CD4-positive, alpha-beta T cell (primary cell): ENCODE measurements around the gene RBM33. TPM values are rescaled to one million over a fixed set of nuclear protein-coding genes. Genes with fewer than 3 reads are reported as not detected.

Experiments used
- ATAC-seq: fragments of 200-7000 bp; cut with Tn5 transposase; one replicate; pipeline ENCODE4 v1.10.0; 2022; ENCODE audit warnings: mild to moderate bottlenecking; ENCODE audit not compliant: poor library complexity
- CTCF ChIA-PET: fragments of 350-600 bp; sonication (Branson Sonifier 250); formaldehyde crosslinking; loops from one replicate; lab custom pipeline; 2021; ENCODE audit warnings: antibody characterized with exemption, inconsistent platforms; lab: Charles Lee
- POLR2A ChIA-PET: fragments of 350-600 bp; sonication (Branson Sonifier 250); formaldehyde crosslinking; loops from one replicate; lab custom pipeline; 2021; ENCODE audit warnings: antibody characterized with exemption, inconsistent platforms; lab: Charles Lee
- DNase-seq, 14 experiments: peaks; one replicate each; pipeline ENCODE4 v3.0.0-alpha.2; 2013 to 2020; ENCODE audit warnings: mixed read lengths in 2 of 14
- H3K27ac ChIP-seq, 2 donors: one replicate each; pipeline versions ENCODE4 v1.5.1 to v1.7.0; 2013; ENCODE audit warnings: low read length in 2 of 2, low read depth in 1 of 2, mild to moderate bottlenecking in 1 of 2
- H3K27me3 ChIP-seq, 2 experiments: 1 replicate in 1 of 2; 2 replicates in 1 of 2; pipeline versions ENCODE4 v1.6.1 to v1.7.0; 2013; ENCODE audit warnings: low read length in 2 of 2, control low read depth in 1 of 2, mild to moderate bottlenecking in 1 of 2, moderate library complexity in 1 of 2; ENCODE audit not compliant: insufficient read depth in 2 of 2, control insufficient read depth in 1 of 2
- H3K36me3 ChIP-seq: one replicate; pipeline ENCODE4 v1.6.1; 2013; ENCODE audit warnings: low read length, control low read depth; ENCODE audit not compliant: insufficient read depth
- H3K4me1 ChIP-seq: one replicate; pipeline ENCODE4 v1.6.1; 2013; ENCODE audit warnings: low read length, control low read depth; ENCODE audit not compliant: insufficient read depth
- H3K4me3 ChIP-seq: one replicate; pipeline ENCODE4 v1.5.1; 2013; ENCODE audit warnings: mild to moderate bottlenecking, low read length, moderate library complexity
- H3K9me3 ChIP-seq, 2 experiments: 1 replicate in 1 of 2; 2 replicates in 1 of 2; pipeline versions ENCODE4 v1.6.1 to v1.7.0; 2013; ENCODE audit warnings: low read length in 2 of 2, mild to moderate bottlenecking in 2 of 2, control low read depth in 1 of 2, moderate library complexity in 1 of 2; ENCODE audit not compliant: control insufficient read depth in 1 of 2, insufficient read depth in 1 of 2
- H3K27ac Mint-ChIP-seq: one replicate; pipeline ENCODE4 v1.8.0; 2020; ENCODE audit warnings: mixed read lengths
- H3K27me3 Mint-ChIP-seq: one replicate; pipeline ENCODE4 v1.8.0; 2021; ENCODE audit warnings: mixed read lengths
- H3K36me3 Mint-ChIP-seq: one replicate; pipeline ENCODE4 v1.8.0; 2021; ENCODE audit warnings: low read depth, mixed read lengths
- H3K4me1 Mint-ChIP-seq: one replicate; pipeline ENCODE4 v1.8.0; 2021; ENCODE audit warnings: low read depth, mixed read lengths
- H3K4me3 Mint-ChIP-seq: one replicate; pipeline ENCODE4 v1.8.0; 2020; ENCODE audit warnings: mild to moderate bottlenecking, mixed read lengths
- H3K9me3 Mint-ChIP-seq: one replicate; pipeline ENCODE4 v1.8.0; 2020; ENCODE audit warnings: mixed read lengths
- CTCF ChIP-seq: fragments of 200-600 bp; IDR thresholded peaks from one replicate; pipeline ENCODE4 v1.8.0; 2022; ENCODE audit warnings: antibody characterized with exemption, mild to moderate bottlenecking
- intact Hi-C, 2 experiments: fragments of 100-400 bp; cut with DNase I in 1 of 2; cut with micrococcal nuclease in 1 of 2; formaldehyde crosslinking; loops; one replicate each; pipeline versions ENCODE4 v1.15.1 to v1.9.0; 2023 to 2025; cut with DNase I, micrococcal nuclease
- total RNA-seq, 174 experiments: library from RNA in 2 of 174; stranded (reverse) in 2 of 174; gene quantifications; one replicate each; pipeline ENCODE4 v1.2.3 and lab custom pipeline; 2021 to 2026

Gene RBM33
- total RNA-seq, 2 experiments from 2014 or later, result 178 to 184 TPM

- Histone ChIP-seq H3K9me3 (no peaks in the 10 kb centered on the region), H3K27ac (no peak overlapping the region), H3K36me3 (no peaks in the 10 kb centered on the region), H3K4me1 (peaks cover 3% of the 10 kb centered on the region), H3K4me3 (no peak overlapping the region), H3K27me3 (peaks cover 5 to 10% of the 10 kb centered on the region in 2 experiments)
- Mint-ChIP-seq H3K4me1 (no peaks in the 10 kb centered on the region), H3K27ac (no peak overlapping the region), H3K27me3 (peaks cover 39% of the 10 kb centered on the region), H3K36me3 (no peaks in the 10 kb centered on the region), H3K4me3 (no peak overlapping the region), H3K9me3 (no peaks in the 10 kb centered on the region)
- intact Hi-C loops, result no loop called here
- no peak for TF ChIP-seq CTCF
- ATAC-seq, result no peak
- CTCF ChIA-PET, result no interaction called here
- no peak for DNase-seq
- POLR2A ChIA-PET, result no interaction called here
These were observed 41.1 kb upstream of the RBM33 start for GRCh38 chr7:155603205-155603857.

DNA sequence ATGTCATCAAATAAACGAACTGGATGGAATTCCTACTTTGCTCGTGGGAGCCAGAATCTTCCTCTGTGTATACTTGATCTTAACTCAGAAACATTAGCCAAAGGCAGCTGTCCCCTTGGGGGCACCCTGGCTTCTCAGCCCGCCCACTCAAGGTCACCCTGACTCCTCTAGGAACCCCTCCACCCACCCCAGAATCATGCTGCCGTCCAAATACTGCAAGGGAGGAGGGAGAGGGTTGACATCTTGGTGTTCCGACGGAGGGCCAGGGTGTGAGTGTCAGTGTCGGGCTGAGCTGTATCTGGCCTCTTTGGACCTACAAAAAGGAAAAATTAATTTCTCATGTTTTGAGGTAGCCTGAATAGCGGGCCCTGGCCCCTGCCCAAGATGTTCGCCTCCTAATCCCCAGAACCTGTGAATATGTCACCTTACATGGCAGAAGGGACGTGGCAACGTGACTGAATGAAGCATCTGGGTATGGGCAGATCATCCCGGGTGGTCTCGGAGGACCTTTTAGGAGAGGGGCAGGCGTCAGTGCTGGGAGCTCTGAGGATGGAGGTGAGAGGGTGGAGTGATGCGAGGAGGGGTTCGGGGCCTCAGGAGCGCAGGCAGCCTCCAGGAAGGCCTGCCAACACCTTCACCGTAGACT lies 40.5 kb upstream of the RBM33 start:
- Histone ChIP-seq H3K4me1 (peaks cover under 1% of the 10 kb centered on the region), H3K36me3 (no peaks in the 10 kb centered on the region), H3K27ac (no peak overlapping the region), H3K27me3 (peaks cover 5 to 10% of the 10 kb centered on the region in 2 experiments), H3K4me3 (no peak overlapping the region), H3K9me3 (no peaks in the 10 kb centered on the region)
- ChIA-PET POLR2A (no interaction called here), CTCF (no interaction called here)
- DNase-seq, result no peak
- H3K4me3 Mint-ChIP-seq, result no peak overlapping the region
- no peak for ATAC-seq
- peaks cover 32% of the 10 kb centered on the region for H3K27me3 Mint-ChIP-seq
- no peaks in the 10 kb centered on the region for H3K9me3 Mint-ChIP-seq
- H3K36me3 Mint-ChIP-seq, result no peaks in the 10 kb centered on the region
- intact Hi-C loops, result no loop called here
- no peak overlapping the region for H3K27ac Mint-ChIP-seq
- H3K4me1 Mint-ChIP-seq, result no peaks in the 10 kb centered on the region
- TF ChIP-seq CTCF, result no peak

GRCh38 chr7:155604504-155604997 lies 39.9 kb upstream of the RBM33 start:
- Mint-ChIP-seq H3K27ac (no peak overlapping the region), H3K36me3 (no peaks in the 10 kb centered on the region), H3K27me3 (peaks cover 28% of the 10 kb centered on the region), H3K4me3 (no peak overlapping the region), H3K9me3 (no peaks in the 10 kb centered on the region), H3K4me1 (no peaks in the 10 kb centered on the region)
- no peak for DNase-seq
- Histone ChIP-seq H3K27me3 (peaks cover 5 to 6% of the 10 kb centered on the region in 2 experiments), H3K4me3 (no peak overlapping the region), H3K4me1 (no peaks in the 10 kb centered on the region), H3K9me3 (no peaks in the 10 kb centered on the region), H3K27ac (no peak overlapping the region), H3K36me3 (no peaks in the 10 kb centered on the region)
- TF ChIP-seq CTCF, result no peak
- POLR2A ChIA-PET, result no interaction called here
- CTCF ChIA-PET, result interaction anchor here (0.6 kb wide), 1 partner anchor 532 kb away, joined by 3 read pairs; no protein-coding TSS in a partner anchor
- no peak for ATAC-seq
- intact Hi-C loops, result no loop called here
